Small intestine (tissue), 7 donors: Measurements from ENCODE around the gene SEMA3C. TPM values are rescaled to one million over a fixed set of nuclear protein-coding genes. Genes with fewer than 3 reads are reported as not detected.

ENCODE experiments used
- DNase-seq, 2 donors: peaks; one replicate each; pipeline versions ENCODE4 v3.0.0 to v3.0.0-alpha.2; 2013
- FAIRE-seq: peaks from 2 replicates; lab custom pipeline; 2012; peaks lifted over from hg19 to GRCh38; lab: Jason Lieb, UNC
- H3K27ac ChIP-seq, 3 donors: one replicate each; pipeline ENCODE4 v1.5.1; 2013; ENCODE audit warnings: low read length in 2 of 3, mild to moderate bottlenecking in 2 of 3, control low read depth in 1 of 3, inconsistent platforms in 1 of 3, low read depth in 1 of 3, moderate library complexity in 1 of 3
- H3K27me3 ChIP-seq, 3 donors: one replicate each; pipeline ENCODE4 v1.6.1; 2013; ENCODE audit warnings: low read length in 3 of 3, inconsistent platforms in 1 of 3; ENCODE audit not compliant: control insufficient read depth in 3 of 3, insufficient read depth in 3 of 3
- H3K36me3 ChIP-seq, 3 donors: one replicate each; pipeline ENCODE4 v1.6.1; 2013; ENCODE audit warnings: low read length in 3 of 3, inconsistent platforms in 1 of 3, low read depth in 1 of 3, mild to moderate bottlenecking in 1 of 3, moderate library complexity in 1 of 3; ENCODE audit not compliant: control insufficient read depth in 3 of 3, insufficient read depth in 2 of 3
- H3K4me1 ChIP-seq, 3 donors: one replicate each; pipeline ENCODE4 v1.6.1; 2013; ENCODE audit warnings: low read length in 2 of 3, inconsistent platforms in 1 of 3, low read depth in 1 of 3, mild to moderate bottlenecking in 1 of 3, moderate library complexity in 1 of 3; ENCODE audit not compliant: control insufficient read depth in 3 of 3, insufficient read depth in 2 of 3
- H3K4me3 ChIP-seq, 3 donors: one replicate each; pipeline ENCODE4 v1.5.1; 2013; ENCODE audit warnings: low read length in 3 of 3, control low read depth in 1 of 3, inconsistent platforms in 1 of 3, low read depth in 1 of 3, mild to moderate bottlenecking in 1 of 3, moderate library complexity in 1 of 3
- H3K9me3 ChIP-seq, 2 donors: one replicate each; pipeline ENCODE4 v1.6.1; 2013; ENCODE audit warnings: low read depth in 1 of 2, low read length in 1 of 2; ENCODE audit not compliant: control insufficient read depth in 2 of 2, insufficient read depth in 1 of 2
- WGBS, 3 donors: extraction: QIAGEN DNeasy Blood & Tissue Kit; methylation state at CpG; one replicate each; pipeline ENCODE4 v1.1.7; 2013; 5-methylcytosine and 5-hydroxymethylcytosine counted together
- polyA plus RNA-seq, 4 donors: library from polyadenylated mRNA; stranded (reverse) in 3 of 4; unstranded in 1 of 4; fragments of 200-250 nt in 3 of 4; fragments of 120-200 nt in 1 of 4; gene quantifications; one replicate each; pipeline versions ENCODE4 v1.2.1 to v1.2.3, GENCODE V29; 2013
- donor health status: healthy with polysubstance abuse.
- donor health status: control.
- donor health status: control.
- donor health status: Bipolar disorder and iron deficiency.
- donor health status: healthy.

Gene SEMA3C
- polyA plus RNA-seq, 4 donors: 1.4 to 70.8 (median 7.6) TPM

GRCh38 chr7:80770061-80770460 lies 148.8 kb downstream of the SEMA3C start:
- no peak for DNase-seq
- Histone ChIP-seq H3K4me3 (no peak overlapping the region), H3K9me3 (no peaks in the 10 kb centered on the region), H3K4me1 (peaks cover 0 to 6% (median 0%) of the 10 kb centered on the region in 3 donors), H3K27ac (no peak overlapping the region), H3K36me3 (peaks cover 0 to 14% (median 0%) of the 10 kb centered on the region in 3 donors), H3K27me3 (no peaks in the 10 kb centered on the region)
- WGBS, 3 donors: 40 to 60% (median 52%) methylated on average over 1 of the region's 1 CpG
- FAIRE-seq: no peak

GRCh38 chr7:80768756-80769155 lies 150.1 kb downstream of the SEMA3C start:
- no peaks in the 10 kb centered on the region for H3K9me3 ChIP-seq
- 83 to 100% (median 90%) methylated on average over 1 of the region's 1 CpG for WGBS, 3 donors
- no peak overlapping the region for H3K27ac ChIP-seq
- H3K4me1 ChIP-seq: peaks cover 0 to 6% (median 0%) of the 10 kb centered on the region in 3 donors
- FAIRE-seq (no peak), DNase-seq (no peak)
- no peaks in the 10 kb centered on the region for H3K27me3 ChIP-seq
- H3K4me3 ChIP-seq: no peak overlapping the region
- peaks cover 0 to 14% (median 0%) of the 10 kb centered on the region in 3 donors for H3K36me3 ChIP-seq

- FAIRE-seq (no peak), DNase-seq (no peak)
- peaks cover 0 to 6% (median 0%) of the 10 kb centered on the region in 3 donors for H3K4me1 ChIP-seq
- H3K4me3 ChIP-seq: no peak overlapping the region
- H3K27ac ChIP-seq: no peak overlapping the region
- H3K27me3 ChIP-seq: no peaks in the 10 kb centered on the region
- 37 to 42% (median 40%) methylated on average over 1 of the region's 1 CpG for WGBS, 3 donors
- peaks cover 0 to 14% (median 0%) of the 10 kb centered on the region in 3 donors for H3K36me3 ChIP-seq
- H3K9me3 ChIP-seq: no peaks in the 10 kb centered on the region
Observed at GRCh38 chr7:80767654-80768053, 151.2 kb downstream of the SEMA3C start.

DNA sequence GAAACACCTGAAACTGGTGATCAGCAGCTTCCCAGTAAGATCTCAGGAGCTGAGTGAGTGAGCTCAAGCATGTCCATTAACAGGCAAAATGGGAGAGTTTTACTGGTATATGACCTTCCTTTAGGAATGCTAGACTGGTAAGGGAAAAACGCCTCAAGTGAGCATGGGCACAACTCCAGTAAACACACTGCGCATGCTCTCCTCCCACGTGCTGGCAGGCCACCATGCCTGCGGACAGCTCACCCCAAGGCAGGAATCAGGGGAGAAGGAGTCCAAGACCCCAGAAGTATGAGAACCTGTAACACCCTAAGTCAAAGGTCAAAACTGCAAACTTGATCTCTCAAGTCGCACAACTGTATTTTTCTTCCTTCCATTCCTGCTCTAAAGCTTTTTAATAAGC lies 152.1 kb downstream of the SEMA3C start:
- FAIRE-seq (no peak), DNase-seq (no peak)
- 84 to 89% (median 85%) methylated on average over 5 of the region's 5 CpGs for WGBS, 3 donors
- H3K4me1 ChIP-seq: peaks cover 0 to 6% (median 0%) of the 10 kb centered on the region in 3 donors
- H3K36me3 ChIP-seq: peaks cover 0 to 18% (median 0%) of the 10 kb centered on the region in 3 donors
- H3K27ac ChIP-seq: no peak overlapping the region
- H3K9me3 ChIP-seq: no peaks in the 10 kb centered on the region
- no peaks in the 10 kb centered on the region for H3K27me3 ChIP-seq
- no peak overlapping the region for H3K4me3 ChIP-seq

GRCh38 chr7:80764132-80764531 lies 154.7 kb downstream of the SEMA3C start:
- no peak overlapping the region for H3K4me3 ChIP-seq
- FAIRE-seq (no peak), DNase-seq (no peak)
- H3K27ac ChIP-seq: no peak overlapping the region
- H3K36me3 ChIP-seq: peaks cover 0 to 14% (median 0%) of the 10 kb centered on the region in 3 donors
- no peaks in the 10 kb centered on the region for H3K27me3 ChIP-seq
- 84 to 98% (median 92%) methylated on average over 2 of the region's 2 CpGs for WGBS, 3 donors
- H3K4me1 ChIP-seq: no peaks in the 10 kb centered on the region
- H3K9me3 ChIP-seq: no peaks in the 10 kb centered on the region

DNA sequence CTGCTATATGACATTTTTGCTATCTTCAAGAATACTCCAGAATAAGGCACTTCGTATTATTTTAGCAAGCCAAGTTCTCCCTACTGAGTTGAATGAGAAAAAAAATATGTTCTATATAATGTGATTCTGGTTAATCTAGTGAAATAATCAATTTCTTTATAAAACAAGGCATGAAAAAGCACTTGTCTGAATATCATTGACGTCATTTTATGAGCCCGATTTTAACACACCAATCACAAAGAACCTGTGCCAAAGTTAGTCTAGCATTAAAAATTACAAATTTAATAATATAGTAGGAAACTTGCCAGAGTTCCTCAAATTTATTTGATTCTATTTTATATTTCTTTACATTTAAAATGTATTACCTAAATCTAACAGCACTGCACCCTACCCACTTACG lies 155.1 kb downstream of the SEMA3C start:
- H3K9me3 ChIP-seq: no peaks in the 10 kb centered on the region
- DNase-seq (no peak), FAIRE-seq (no peak)
- no peaks in the 10 kb centered on the region for H3K27me3 ChIP-seq
- H3K36me3 ChIP-seq: peaks cover 0 to 14% (median 0%) of the 10 kb centered on the region in 3 donors
- H3K4me3 ChIP-seq: no peak overlapping the region
- no peaks in the 10 kb centered on the region for H3K4me1 ChIP-seq
- WGBS, 3 donors: 83 to 93% (median 90%) methylated on average over 4 of the region's 4 CpGs
- no peak overlapping the region for H3K27ac ChIP-seq

- Histone ChIP-seq H3K9me3 (no peaks in the 10 kb centered on the region), H3K27me3 (no peaks in the 10 kb centered on the region), H3K36me3 (peaks cover 0 to 14% (median 0%) of the 10 kb centered on the region in 3 donors), H3K4me1 (no peaks in the 10 kb centered on the region), H3K27ac (no peak overlapping the region), H3K4me3 (no peak overlapping the region)
- WGBS, 3 donors: 60 to 77% (median 74%) methylated on average over 1 of the region's 1 CpG
- DNase-seq (no peak), FAIRE-seq (no peak)
Observed at GRCh38 chr7:80763289-80763688, 155.6 kb downstream of the SEMA3C start.

- DNase-seq: no peak
- H3K4me1 ChIP-seq: no peaks in the 10 kb centered on the region
- no peak for FAIRE-seq
- H3K27ac ChIP-seq: no peak overlapping the region
- 76 to 83% (median 80%) methylated on average over 4 of the region's 4 CpGs for WGBS, 3 donors
- H3K4me3 ChIP-seq: no peak overlapping the region
- H3K9me3 ChIP-seq: no peaks in the 10 kb centered on the region
- peaks cover 0 to 8% (median 0%) of the 10 kb centered on the region in 3 donors for H3K36me3 ChIP-seq
- no peaks in the 10 kb centered on the region for H3K27me3 ChIP-seq
Observed at GRCh38 chr7:80760292-80760691, 158.6 kb downstream of the SEMA3C start.
